IPS-11a (cell line): ENCODE data around the gene EIF3C.
"Not testable (repeated sequence)": the region's sequence is repeated elsewhere in the genome, so short reads cannot be mapped to it uniquely, and the experiment has no call there.

Source experiments
- H3K4me3 ChIP-seq: one replicate; pipeline ENCODE4 v1.5.1; 2013; ENCODE audit warnings: low read depth, low read length, control low read depth

Gene EIF3C

DNA sequence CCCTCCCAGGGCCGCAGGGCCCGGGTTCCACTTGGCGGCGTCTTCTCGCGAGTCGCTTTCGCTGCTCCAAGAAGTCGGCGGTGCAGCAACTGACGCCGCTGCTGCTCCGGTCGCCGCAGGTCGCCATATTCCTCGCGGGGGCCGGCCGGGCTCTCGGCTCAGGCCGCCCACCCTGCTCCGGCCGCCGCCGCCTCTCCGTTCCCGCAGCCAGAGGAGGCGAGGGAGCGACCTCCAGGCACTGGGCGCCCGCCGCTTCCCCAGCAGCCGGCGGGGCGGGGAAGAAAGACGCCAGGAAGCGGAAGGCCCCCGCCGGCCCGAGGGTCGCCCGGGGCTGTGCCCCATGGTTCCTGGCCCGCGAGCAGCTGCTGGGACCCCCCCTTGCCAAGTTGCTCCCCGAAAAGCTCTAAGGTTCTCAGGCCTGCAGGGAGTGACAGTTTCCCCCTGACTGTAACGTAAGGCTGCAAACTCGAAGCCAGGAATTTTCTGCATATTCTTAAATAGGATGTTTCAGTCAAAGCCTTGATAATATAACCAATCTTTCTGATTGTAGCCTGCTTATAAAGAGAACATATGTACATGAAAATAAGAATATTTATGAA lies 39.3 kb downstream of the EIF3C start:
- H3K4me3 ChIP-seq: not testable (repeated sequence)

DNA sequence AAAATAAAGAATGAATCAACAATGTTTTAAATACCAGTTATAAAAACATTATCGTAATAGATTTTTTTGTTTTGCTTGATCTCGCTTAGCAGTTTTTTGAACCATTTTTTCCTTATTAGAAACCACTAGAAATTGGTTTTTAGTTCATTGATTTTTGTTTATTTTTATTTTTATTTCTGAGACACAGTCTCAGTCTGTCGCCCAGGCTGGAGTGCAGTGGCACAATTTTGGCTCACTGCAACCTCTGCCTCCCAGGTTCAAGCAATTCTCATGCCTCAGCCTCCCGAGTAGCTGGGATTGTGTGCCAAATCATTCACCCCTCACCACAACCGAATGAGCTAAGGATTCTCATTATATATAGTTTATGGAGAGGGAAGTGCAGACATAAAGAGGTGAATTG lies 40.2 kb downstream of the EIF3C start, which contains the start of gene NPIPB9:
Gene NPIPB9, plus strand, starts transcription at position 301 of the 400 bp plus-strand sequence.
- not testable (repeated sequence) for H3K4me3 ChIP-seq

DNA sequence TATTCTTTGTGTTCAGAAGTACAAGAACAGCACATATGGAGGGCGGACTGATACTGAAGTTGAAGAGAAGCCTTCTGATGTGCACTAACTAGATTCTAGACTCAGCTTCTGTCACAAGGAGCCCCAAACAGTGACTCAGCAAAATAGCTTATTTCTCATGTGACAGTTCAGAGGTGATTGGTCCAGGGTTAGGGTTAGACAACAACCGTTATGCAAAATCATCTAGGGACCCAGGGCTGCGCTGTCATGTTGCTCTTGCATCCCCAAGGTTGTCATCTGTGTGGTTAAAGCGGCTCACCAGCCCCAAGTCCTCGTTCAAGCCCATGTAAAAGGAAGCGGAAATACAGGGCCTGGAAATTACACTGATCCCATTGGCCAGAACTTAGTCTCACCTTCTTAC lies 70.4 kb downstream of the EIF3C start:
- H3K4me3 ChIP-seq: not testable (repeated sequence)

DNA sequence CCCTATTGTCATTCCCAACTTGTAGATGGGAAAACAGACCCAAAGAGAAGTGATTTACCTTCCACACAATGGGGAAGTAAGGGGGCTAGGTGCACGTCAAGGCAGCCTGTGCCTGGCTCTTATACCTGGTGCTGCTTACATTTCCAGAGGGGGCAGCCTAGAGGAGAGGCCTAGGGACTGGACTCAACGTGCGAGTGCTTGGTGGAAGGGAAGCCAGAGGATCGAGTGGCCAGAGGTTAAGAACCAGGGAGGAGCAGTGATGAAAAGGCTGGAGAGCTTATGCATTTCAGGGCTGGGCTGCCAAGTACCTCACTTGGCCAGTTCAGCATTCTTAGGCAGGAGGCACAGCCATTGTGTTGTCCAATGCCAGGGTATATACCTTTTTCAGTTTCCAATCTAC lies 71.1 kb downstream of the EIF3C start:
- not testable (repeated sequence) for H3K4me3 ChIP-seq
